Smooth muscle cell of the brain vasculature (primary cell): ENCODE results near the gene PVALEF.

Experiments used
- DNase-seq: peaks from one replicate; pipeline ENCODE4 v3.0.0-alpha.2; 2012; ENCODE audit warnings: low read depth, low spot score

The PVALEF gene

GRCh38 chr17:81165246-81166032, at the start of gene PVALEF:
Gene PVALEF, plus strand, starts transcription at chr17:81165507. Its CDS starts 15,720 bp downstream, at chr17:81181227.
- no peak for DNase-seq

- DNase-seq, result no peak
These were observed 49.4 kb upstream of the PVALEF start for GRCh38 chr17:81115749-81116464.

DNA sequence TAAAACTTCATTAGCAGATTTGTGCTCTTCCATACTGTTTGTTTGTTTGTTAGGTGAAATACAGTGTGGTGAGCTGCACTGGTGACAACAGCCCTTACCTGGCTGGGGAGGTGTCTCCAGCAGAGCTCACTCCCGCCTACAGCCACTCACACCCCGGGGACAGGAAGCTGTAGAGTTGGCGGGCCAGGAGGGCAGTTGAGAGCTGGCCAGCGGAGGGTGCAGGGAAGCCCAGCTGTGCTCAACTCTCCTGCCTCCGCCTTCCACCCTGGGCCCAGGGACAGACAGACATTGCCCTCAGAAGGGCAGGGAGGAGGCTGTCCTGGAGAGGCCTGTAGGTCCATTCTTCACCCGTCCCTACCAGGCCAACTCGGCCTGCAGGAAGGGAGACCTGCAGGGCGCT, 48.6 kb upstream of the PVALEF start:
- no peak for DNase-seq

- no peak for DNase-seq
These were observed 47.6 kb upstream of the PVALEF start for GRCh38 chr17:81117672-81118198.

GRCh38 chr17:81118308-81119221, 46.7 kb upstream of the PVALEF start:
- no peak for DNase-seq

DNA sequence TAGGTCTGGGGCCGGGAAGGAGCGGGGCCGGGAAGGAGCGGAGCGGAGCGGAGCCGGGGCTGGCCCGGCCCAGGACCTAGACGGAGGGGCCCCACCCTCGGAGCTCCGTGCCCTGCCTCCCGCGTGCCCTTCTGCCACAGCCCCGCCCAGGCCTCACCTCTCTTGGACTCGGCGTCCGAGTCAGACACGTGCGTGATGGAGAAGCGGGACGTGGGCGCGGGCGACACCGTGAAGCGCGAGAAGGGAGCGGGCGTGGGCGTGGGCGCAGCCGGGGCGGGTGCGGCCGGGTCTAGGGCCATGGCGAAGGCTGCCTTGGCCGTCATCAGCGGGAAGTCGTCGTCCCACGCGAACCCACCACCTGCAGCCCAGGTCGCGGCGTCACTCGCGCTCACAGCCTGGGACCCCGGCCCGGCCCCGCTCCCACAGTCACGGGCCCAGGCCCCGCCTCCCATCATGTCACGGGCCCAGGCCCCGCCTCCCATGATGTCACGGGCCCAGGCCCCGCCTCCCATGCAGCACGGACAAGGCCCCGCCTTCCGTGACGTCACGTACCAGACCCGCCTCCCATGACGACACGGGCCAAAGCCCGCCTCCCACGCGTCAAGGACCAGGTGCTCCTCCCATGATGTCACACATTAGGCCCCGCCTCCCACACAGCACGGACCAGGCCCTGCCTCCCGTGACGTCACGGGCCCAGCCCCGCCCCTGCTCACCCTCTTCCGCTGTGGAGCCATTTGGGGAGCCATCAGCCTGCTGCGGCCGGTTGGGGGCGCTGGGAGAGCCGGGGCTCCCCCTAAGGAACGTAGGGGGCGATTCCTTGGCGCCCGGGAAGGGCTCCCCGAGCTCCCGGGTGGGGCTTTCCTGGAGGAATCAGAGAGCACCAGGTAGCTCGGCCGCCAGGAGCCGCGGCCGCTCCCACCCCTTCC, 45.8 kb upstream of the PVALEF start:
- DNase-seq, result peak; percentile 70

DNA sequence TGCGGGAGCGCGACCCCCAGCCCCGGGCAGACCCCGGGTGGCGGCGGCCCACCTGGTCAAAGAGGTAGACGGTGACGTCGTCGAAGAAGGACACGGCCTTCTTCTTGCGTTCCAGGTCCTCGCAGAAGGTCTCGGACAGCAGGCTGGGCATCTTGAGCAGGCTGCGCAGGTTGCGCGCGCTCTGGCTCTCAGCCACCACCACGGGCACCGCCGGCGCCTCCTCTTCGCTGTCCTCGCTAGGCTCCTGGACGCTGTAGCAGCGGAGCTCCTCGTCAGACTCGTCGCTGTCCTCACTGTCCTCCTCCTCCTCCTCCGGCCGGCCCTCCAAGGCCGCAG, 45.2 kb upstream of the PVALEF start:
- no peak for DNase-seq

GRCh38 chr17:81120695-81121621, 44.3 kb upstream of the PVALEF start:
- DNase-seq, result no peak

DNA sequence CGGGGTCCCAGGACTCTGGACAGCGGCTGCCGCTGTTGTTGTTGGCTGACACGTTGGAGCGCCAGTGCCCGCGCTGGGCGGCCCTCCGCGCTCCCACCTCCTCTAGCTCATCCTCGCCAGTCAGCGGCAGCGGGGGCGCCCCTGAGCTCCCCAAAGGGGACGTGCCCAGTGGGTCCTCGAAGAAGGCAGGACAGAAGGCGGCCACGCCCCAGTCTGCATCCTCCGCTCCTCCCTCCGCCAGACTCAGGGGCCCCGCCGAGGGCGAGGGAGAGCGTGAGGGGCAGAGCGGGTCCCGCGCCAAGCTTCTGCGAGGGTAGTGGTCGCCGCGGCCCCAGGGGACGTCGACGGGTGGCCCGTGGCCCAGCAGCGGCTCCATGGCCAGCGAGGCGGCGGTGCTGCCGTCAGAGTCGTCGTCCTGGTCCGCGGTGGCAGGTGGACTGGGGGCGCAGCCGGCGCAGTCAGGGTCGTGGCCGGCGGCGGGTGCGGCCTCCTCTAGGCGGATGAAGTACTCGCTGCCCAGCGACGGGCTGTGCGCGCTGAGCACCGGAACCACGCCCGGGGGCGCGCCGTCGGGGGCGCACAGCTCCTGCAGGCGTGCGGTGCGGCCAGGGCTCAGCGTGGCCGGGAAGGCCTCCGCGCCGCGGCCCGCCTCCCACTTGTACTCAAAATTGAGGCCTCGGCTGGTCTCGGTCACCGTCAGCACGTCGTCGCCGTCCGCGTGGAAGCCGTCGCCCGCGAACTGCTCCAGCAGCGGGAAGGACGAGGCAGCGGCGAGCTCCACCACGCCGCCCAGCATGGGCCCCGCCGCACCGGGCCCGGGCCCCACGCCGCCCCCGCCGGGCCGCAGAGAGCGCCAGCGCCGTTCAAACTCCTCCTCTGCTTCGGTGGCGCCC, 43.2 kb upstream of the PVALEF start:
- DNase-seq, result no peak

- no peak for DNase-seq
These were observed 42.0 kb upstream of the PVALEF start for GRCh38 chr17:81123052-81124048.

GRCh38 chr17:81124377-81124776, 40.9 kb upstream of the PVALEF start:
- no peak for DNase-seq

- no peak for DNase-seq
These were observed 39.7 kb upstream of the PVALEF start for GRCh38 chr17:81125573-81126081.

- no peak for DNase-seq
These were observed 38.8 kb upstream of the PVALEF start for GRCh38 chr17:81126281-81127132.

DNA sequence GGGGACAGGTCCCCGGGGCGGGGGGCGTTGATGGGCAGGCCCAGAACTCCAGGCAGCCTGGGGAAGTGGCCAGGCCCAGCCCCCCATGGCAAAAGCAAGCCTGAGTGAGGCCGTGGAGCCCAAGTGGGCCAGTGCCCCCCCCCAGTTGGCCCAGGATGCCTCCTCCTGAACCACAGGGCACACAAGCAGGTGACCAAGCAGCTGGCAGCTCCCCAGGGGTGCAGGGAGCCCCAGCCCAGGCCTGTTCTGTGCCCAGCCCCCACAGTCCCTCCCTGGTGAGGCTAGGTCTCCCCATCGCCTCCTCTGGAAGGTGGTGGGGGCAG, 38.2 kb upstream of the PVALEF start:
- no peak for DNase-seq

GRCh38 chr17:81127526-81128177, 37.7 kb upstream of the PVALEF start:
- no peak for DNase-seq

DNA sequence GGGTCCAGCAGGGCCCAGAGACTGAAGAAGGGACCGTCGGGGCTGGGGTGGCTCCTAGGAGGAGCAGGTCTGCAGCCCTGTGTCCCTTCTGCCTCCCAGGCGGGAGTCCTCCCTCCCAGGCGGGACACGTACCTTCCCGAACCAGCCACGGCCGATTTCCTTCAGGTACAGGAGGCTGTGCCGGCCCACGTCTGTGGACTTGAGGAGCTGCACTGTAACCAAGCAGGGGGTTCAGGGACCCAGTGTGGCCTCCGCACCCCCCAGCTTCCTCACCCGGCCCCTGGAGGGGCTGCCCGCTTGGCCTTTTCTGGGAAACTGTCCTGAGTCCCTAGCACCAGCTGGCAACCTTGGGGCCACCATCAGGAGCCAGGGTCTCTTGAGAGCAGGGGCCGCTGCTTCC, 37.0 kb upstream of the PVALEF start:
- no peak for DNase-seq
